GM12878 (cell line): ENCODE data around the gene KDM3B. TPM values are rescaled to one million over a fixed set of nuclear protein-coding genes. Genes with fewer than 3 reads are reported as not detected.

Source experiments
- ASH2L ChIP-seq: fragments of 300-600, 200-600 bp; sonication (generic); IDR thresholded peaks from 2 replicates; pipeline ENCODE4 v1.6.1; 2017; ENCODE audit warnings: low read depth, mild to moderate bottlenecking, borderline replicate concordance
- CREM ChIP-seq: IDR thresholded peaks from 2 replicates; pipeline ENCODE4 v1.6.1; 2014; ENCODE audit warnings: antibody characterized with exemption, low read depth
- ETV6 ChIP-seq, 2 experiments: fragments of 450-650 bp in 1 of 2; IDR thresholded peaks in 1 of 2; conservative IDR thresholded peaks in 1 of 2; 2 replicates each; pipeline ENCODE4 v1.6.1; 2014; ENCODE audit warnings: antibody characterized with exemption in 1 of 2, borderline replicate concordance in 1 of 2, low read depth in 1 of 2, mild to moderate bottlenecking in 1 of 2, moderate library complexity in 1 of 2
- EZH2 ChIP-seq: IDR thresholded peaks from 2 replicates; pipeline ENCODE4 v1.6.1; 2012; ENCODE audit warnings: low read depth, mild to moderate bottlenecking, control low read depth, inconsistent platforms, low read length, borderline replicate concordance; ENCODE audit not compliant: control insufficient read depth
- FOXM1 ChIP-seq: IDR thresholded peaks from 2 replicates; pipeline ENCODE4 v1.6.1; 2012; ENCODE audit warnings: low read depth, mild to moderate bottlenecking, inconsistent platforms, low read length, moderate library complexity
- HDAC2 ChIP-seq: fragments of 200-600 bp; sonication (generic); IDR thresholded peaks from 2 replicates; pipeline ENCODE4 v1.6.1; 2017
- HDGF ChIP-seq: fragments of 450-650 bp; IDR thresholded peaks from 2 replicates; pipeline ENCODE4 v1.6.1; 2016; ENCODE audit warnings: antibody characterized with exemption
- JUNB ChIP-seq: IDR thresholded peaks from 2 replicates; pipeline ENCODE4 v1.6.1; 2016; ENCODE audit warnings: antibody characterized with exemption, mild to moderate bottlenecking
- JUND ChIP-seq: IDR thresholded peaks from 2 replicates; pipeline ENCODE4 v1.6.1; 2012; ENCODE audit warnings: low read depth, mild to moderate bottlenecking, low read length, improper control_type of control experiment, moderate library complexity
- NFYA ChIP-seq: IDR thresholded peaks from 2 replicates; pipeline ENCODE4 v1.6.1; 2011; ENCODE audit warnings: low read depth, mild to moderate bottlenecking, low read length, improper control_type of control experiment, borderline replicate concordance
- NR2C1 ChIP-seq: fragments of 450-650 bp; IDR thresholded peaks from 2 replicates; pipeline ENCODE4 v1.6.1; 2017; ENCODE audit warnings: antibody characterized with exemption, mild to moderate bottlenecking, moderate library complexity
- RAD21 ChIP-seq: IDR thresholded peaks from 2 replicates; pipeline ENCODE4 v1.6.1; 2011; ENCODE audit warnings: mild to moderate bottlenecking, low read depth, low read length, moderate library complexity; ENCODE audit not compliant: insufficient read depth
- RELA ChIP-seq: fragments of 450-650 bp; IDR thresholded peaks from 2 replicates; pipeline ENCODE4 v1.8.0; 2014; ENCODE audit warnings: borderline replicate concordance; ENCODE audit not compliant: partially characterized antibody
- TCF7 ChIP-seq: IDR thresholded peaks from 2 replicates; pipeline ENCODE4 v1.6.1; 2014; ENCODE audit warnings: antibody characterized with exemption, borderline replicate concordance
- WRNIP1 ChIP-seq: IDR thresholded peaks from 2 replicates; pipeline ENCODE4 v1.6.1; 2011; ENCODE audit warnings: low read depth, low read length, improper control_type of control experiment, borderline replicate concordance
- ZBED1 ChIP-seq: IDR thresholded peaks from 2 replicates; pipeline ENCODE4 v1.6.1; 2016; ENCODE audit warnings: borderline replicate concordance
- ZNF384 ChIP-seq: IDR thresholded peaks from 2 replicates; pipeline ENCODE4 v1.6.1; 2012; ENCODE audit warnings: low read depth, mild to moderate bottlenecking, low read length, improper control_type of control experiment, borderline replicate concordance
- polyA plus RNA-seq, 11 experiments: library from polyadenylated mRNA; depleted of rRNA in 4 of 11; unstranded in 6 of 11; stranded (reverse) in 5 of 11; fragments of >200 nt; fragmentation: Nextera tagmentation in 4 of 11; fragmentation: Illumina TruSeq in 1 of 11; extraction: Ambion mirVana in 4 of 11; extraction: Trizol in 1 of 11; gene quantifications; 1 replicate in 1 of 11; 2 replicates in 10 of 11; pipeline versions ENCODE4 v1.2.1 to v1.2.3, GENCODE V29; 2011 to 2016; ENCODE audit warnings: inconsistent platforms in 2 of 11, missing spikeins in 2 of 11, low read depth in 1 of 11
- total RNA-seq, 4 experiments: library from RNA; depleted of rRNA in 3 of 4; stranded (reverse); fragments of >200 nt in 3 of 4; fragmentation: Illumina TruSeq in 1 of 4; extraction: Trizol in 1 of 4; gene quantifications; 2 replicates each; pipeline versions ENCODE4 v1.2.1 to v1.2.3, GENCODE V29; 2013 to 2021
- TF ChIP-seq, protein P1 (sequence below): fragments of 450-650 bp; IDR thresholded peaks from 2 replicates; pipeline ENCODE4 v1.6.1; 2018; ENCODE audit warnings: mild to moderate bottlenecking, low read depth, moderate library complexity; ENCODE audit not compliant: partially characterized antibody
- TF ChIP-seq, protein P2 (sequence below): IDR thresholded peaks from 2 replicates; pipeline ENCODE4 v1.6.1; 2011; ENCODE audit warnings: low read depth, low read length, improper control_type of control experiment, borderline replicate concordance
- TF ChIP-seq, protein P3 (sequence below): fragments of 450-650 bp; IDR thresholded peaks from 2 replicates; pipeline ENCODE4 v1.6.1; 2017; ENCODE audit warnings: mild to moderate bottlenecking, moderate library complexity

Gene KDM3B
- total and polyA plus RNA-seq, 10 of the 15 experiments (the other 5 are each of a cell fraction or from before 2014, with no cell fraction given): 8.5 to 45.7 (median 29.0) TPM

DNA sequence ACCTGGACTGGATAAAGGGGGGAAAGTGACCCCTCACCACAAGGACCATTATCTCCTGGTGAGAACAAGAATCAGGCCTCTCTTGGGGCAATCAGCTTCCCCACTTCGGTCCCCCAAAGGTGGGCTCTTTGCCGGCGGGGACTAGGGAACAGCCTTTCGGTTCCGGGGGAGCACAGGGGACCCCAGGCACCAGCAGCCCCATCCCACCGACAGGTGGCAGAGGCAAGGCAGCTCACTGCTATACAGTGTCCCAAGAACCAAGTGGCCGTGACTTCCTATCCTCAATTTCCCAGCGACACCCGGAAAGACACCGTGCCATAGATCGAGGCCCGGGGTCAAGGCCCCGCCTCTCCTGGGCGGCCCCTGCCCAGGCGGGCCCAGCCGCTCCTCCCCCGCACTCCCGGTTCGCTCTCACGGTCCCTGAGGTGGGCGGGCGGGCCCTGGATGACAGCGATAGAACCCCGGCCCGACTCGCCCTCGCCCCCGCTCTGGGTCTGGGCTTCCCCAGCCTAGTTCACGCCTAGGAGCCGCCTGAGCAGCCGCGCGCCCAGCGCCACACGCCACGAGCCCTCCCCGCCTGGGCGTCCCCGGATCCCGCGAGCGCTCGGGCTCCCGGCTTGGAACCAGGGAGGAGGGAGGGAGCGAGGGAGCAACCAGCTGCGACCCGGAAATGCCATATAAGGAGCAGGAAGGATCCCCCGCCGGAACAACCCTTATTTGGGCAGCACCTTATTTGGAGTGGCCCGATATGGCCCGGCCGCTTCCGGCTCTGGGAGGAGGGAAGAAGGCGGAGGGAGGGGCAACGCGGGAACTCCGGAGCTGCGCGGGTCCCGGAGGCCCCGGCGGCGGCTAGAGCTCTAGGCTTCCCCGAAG lies 112.1 kb downstream of the KDM3B start (continued):
- TF ChIP-seq NR2C1: peak; percentile 48; the same call in 1 of the 2 replicates
- TF ChIP-seq ZBED1: no peak
- no peak for TF ChIP-seq WRNIP1
- TF ChIP-seq RELA: peak; percentile 48
- TF ChIP-seq NFYA: no peak
- no peak for TF ChIP-seq TCF7
- no peak for TF ChIP-seq JUNB
- TF ChIP-seq, protein P1, sequence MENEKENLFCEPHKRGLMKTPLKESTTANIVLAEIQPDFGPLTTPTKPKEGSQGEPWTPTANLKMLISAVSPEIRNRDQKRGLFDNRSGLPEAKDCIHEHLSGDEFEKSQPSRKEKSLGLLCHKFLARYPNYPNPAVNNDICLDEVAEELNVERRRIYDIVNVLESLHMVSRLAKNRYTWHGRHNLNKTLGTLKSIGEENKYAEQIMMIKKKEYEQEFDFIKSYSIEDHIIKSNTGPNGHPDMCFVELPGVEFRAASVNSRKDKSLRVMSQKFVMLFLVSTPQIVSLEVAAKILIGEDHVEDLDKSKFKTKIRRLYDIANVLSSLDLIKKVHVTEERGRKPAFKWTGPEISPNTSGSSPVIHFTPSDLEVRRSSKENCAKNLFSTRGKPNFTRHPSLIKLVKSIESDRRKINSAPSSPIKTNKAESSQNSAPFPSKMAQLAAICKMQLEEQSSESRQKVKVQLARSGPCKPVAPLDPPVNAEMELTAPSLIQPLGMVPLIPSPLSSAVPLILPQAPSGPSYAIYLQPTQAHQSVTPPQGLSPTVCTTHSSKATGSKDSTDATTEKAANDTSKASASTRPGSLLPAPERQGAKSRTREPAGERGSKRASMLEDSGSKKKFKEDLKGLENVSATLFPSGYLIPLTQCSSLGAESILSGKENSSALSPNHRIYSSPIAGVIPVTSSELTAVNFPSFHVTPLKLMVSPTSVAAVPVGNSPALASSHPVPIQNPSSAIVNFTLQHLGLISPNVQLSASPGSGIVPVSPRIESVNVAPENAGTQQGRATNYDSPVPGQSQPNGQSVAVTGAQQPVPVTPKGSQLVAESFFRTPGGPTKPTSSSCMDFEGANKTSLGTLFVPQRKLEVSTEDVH: no peak
- no peak for TF ChIP-seq CREM
- TF ChIP-seq ETV6 (conservative IDR thresholded peaks at IDR 0.05 in 1 of 2, IDR thresholded peaks at IDR 0.05 in 1 of 2; ENCODE audit: borderline replicate concordance in 1 of 2, low read depth in 1 of 2): 0 out of 4 replicates have a peak, but pooled peaks of 1 of the 2 experiments have one; percentile 3
- TF ChIP-seq HDAC2: 0 out of 2 replicates have a peak, but pooled peaks have one; percentile 37
- TF ChIP-seq RAD21: no peak
- peak; percentile 100; the same call in 1 of the 2 replicates for TF ChIP-seq EZH2
- no peak; the same call in 1 of the 2 replicates for TF ChIP-seq FOXM1
- TF ChIP-seq, protein P2, sequence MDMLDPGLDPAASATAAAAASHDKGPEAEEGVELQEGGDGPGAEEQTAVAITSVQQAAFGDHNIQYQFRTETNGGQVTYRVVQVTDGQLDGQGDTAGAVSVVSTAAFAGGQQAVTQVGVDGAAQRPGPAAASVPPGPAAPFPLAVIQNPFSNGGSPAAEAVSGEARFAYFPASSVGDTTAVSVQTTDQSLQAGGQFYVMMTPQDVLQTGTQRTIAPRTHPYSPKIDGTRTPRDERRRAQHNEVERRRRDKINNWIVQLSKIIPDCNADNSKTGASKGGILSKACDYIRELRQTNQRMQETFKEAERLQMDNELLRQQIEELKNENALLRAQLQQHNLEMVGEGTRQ: no peak
- TF ChIP-seq HDGF: no peak
- TF ChIP-seq, protein P3, sequence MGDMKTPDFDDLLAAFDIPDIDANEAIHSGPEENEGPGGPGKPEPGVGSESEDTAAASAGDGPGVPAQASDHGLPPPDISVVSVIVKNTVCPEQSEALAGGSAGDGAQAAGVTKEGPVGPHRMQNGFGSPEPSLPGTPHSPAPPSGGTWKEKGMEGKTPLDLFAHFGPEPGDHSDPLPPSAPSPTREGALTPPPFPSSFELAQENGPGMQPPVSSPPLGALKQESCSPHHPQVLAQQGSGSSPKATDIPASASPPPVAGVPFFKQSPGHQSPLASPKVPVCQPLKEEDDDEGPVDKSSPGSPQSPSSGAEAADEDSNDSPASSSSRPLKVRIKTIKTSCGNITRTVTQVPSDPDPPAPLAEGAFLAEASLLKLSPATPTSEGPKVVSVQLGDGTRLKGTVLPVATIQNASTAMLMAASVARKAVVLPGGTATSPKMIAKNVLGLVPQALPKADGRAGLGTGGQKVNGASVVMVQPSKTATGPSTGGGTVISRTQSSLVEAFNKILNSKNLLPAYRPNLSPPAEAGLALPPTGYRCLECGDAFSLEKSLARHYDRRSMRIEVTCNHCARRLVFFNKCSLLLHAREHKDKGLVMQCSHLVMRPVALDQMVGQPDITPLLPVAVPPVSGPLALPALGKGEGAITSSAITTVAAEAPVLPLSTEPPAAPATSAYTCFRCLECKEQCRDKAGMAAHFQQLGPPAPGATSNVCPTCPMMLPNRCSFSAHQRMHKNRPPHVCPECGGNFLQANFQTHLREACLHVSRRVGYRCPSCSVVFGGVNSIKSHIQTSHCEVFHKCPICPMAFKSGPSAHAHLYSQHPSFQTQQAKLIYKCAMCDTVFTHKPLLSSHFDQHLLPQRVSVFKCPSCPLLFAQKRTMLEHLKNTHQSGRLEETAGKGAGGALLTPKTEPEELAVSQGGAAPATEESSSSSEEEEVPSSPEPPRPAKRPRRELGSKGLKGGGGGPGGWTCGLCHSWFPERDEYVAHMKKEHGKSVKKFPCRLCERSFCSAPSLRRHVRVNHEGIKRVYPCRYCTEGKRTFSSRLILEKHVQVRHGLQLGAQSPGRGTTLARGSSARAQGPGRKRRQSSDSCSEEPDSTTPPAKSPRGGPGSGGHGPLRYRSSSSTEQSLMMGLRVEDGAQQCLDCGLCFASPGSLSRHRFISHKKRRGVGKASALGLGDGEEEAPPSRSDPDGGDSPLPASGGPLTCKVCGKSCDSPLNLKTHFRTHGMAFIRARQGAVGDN: no peak; the same call in 1 of the 2 replicates
- TF ChIP-seq ZNF384: no peak
- TF ChIP-seq ASH2L: no peak
- 0 out of 2 replicates have a peak, but pooled peaks have one; percentile 1 for TF ChIP-seq JUND
